ENCODE data around the gene POLR1C.
"Not testable (repeated sequence)": the region's sequence is repeated elsewhere in the genome, so short reads cannot be mapped to it uniquely, and the experiment has no call there.

Gene POLR1C

DNA sequence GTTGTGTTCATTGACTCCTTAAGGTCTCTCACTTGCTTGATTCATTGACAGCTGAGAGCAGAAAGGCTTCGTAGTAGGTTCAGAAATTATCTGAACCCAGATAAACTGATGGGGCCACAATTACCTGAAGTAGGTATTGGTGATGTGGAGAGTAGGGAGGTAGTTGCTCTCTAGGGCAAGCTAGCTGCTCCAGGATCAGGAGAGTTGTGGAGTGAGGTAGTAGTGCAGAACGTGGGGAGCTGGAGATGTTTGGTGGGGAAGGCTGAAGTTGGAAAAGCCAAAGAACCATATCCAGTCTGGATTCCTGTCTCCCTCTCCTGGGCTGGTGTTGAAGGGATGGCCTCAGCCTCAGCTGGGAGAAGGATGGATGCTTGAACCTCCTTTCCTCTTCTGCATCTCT, 23.7 kb upstream of the POLR1C start:
- DNase-seq (ENCODE audit: low read depth): no peak

DNA sequence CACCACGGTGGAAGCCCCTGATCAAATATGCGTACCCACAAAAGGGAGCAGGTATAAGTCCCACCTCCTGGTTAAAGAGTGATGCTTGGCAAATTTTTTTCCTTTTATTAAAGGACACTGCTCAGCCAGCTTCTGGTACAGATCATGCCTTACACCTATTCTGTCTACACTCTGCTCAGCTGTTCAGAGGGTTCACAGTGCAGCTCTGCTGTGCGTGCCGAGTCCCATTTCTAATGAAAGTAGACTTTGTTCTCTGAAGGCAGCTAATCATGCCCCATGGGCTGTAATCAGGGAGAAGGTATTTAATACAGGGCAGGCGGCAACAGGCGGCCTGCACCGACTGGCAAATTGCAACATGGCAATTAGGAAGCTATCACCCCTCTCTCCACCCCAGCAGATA, 23.1 kb upstream of the POLR1C start:
- no peak for DNase-seq (ENCODE audit: low read depth)

DNA sequence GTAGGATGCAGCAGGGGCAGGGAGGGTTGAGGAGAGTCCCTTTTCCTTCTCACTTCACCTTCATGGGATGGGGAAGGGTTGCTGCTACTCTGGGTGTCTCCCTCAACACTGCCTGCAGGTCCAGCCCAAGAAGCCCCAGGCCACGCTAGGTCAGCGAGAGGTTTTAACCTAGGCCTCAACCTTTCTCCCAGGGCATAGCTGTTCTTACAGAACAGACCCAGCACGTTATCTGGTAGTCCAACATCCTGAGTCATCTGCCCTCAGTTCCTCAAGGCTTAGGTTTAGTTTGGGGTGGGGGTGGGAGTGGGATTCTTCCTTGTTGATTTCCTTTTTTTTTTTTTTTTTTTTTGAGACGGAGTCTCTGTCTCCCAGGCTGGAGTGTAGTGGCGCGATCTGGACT, 22.6 kb upstream of the POLR1C start:
- DNase-seq (ENCODE audit: low read depth): no peak

DNA sequence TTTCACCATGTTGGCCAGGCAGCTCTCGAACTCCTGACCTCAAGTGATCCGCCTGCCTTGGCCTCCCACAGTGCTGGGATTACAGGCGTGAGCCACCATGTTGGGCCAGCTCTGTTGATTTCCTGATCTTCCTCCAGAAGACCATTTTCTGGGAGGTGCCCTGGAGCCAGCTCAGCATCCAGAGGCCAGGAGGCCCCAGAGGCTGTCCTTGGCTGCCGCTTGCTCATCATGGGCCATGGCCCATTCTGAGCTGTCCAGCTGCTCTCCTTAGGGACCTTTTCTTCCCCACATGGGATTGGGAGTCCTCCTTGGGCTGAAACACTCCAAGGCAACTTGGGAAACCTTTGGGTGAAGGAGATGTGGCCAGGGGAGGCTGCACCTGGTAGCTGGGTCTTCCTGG, 22.1 kb upstream of the POLR1C start:
- DNase-seq (ENCODE audit: low read depth): no peak

DNA sequence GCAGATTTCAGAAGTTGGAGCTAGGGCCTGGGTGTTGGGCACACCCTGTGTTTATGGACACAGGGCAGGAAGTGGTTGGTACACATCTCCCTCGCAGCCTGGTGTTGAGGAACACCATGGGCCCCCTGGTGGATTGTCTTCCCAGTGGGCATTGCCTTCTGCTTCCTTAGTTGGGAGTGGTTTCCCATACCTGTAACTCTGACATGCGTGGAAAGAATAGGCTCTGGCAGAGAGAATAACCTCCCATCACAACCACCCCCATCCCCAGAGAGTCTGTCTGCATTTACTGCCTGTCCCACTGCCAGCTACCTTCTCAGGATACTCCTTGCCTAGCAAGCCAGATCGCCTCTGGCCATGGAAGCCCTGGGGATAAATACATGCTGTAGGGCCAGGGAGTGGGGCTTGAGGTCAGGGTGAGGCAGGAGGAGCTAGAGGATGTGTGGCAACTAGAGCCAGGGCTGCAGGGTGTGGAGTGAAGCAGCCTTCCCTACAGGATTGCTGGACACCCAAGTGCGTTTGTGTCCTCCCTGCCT, 21.4 kb upstream of the POLR1C start:
- peak; percentile 77 for DNase-seq (ENCODE audit: low read depth)

DNA sequence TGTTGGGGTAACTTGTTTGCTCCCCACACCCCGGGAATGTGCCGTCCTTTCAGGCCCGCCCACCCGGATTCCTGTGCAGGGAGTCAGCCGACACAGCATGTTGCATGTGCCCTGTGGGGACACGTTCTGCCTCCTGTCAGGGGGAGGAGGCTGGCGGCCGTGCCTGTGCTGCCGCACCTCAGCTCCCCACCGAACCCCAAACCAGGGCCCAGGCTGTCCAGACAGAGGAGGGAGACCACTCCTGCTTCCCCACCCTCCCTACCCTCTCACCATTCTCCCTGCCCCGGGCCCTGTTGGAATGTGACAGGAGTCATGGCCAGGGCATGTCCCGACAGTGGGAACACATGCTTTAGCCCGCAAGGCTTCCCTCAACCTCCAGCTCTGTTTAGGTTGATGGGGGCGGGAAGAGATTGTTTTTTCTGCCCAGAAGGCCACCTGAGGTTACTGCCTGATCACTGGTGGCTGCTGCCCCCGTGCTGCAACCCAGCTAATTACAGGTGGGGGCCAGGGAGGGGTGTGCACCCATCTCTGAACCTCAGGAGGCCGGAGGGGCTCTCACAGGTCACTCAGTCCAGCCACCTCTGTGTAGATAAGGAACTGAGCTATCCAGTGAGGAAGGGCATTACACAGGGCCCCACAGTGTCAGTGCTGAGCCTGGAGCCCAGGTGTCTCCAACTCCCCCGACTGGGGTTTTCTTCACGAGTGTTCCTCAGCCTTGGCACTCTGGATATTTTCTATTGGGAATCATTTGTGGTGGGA, 20.3 kb upstream of the POLR1C start:
- DNase-seq (ENCODE audit: low read depth): peak; percentile 89

DNA sequence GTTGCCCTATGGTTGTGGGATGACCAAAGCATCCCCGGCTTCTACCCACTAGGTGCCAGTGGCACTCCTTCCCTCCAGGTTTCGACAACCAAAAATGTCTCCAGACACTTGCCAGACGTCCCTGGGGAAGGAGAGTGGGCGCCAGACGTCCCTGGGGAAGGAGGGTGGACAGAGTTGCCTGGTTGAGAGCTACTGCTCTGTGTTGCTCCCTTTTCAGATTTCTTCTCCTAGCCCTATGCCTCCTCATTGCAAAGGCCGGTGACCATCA, 19.8 kb upstream of the POLR1C start:
- DNase-seq (ENCODE audit: low read depth): no peak

DNA sequence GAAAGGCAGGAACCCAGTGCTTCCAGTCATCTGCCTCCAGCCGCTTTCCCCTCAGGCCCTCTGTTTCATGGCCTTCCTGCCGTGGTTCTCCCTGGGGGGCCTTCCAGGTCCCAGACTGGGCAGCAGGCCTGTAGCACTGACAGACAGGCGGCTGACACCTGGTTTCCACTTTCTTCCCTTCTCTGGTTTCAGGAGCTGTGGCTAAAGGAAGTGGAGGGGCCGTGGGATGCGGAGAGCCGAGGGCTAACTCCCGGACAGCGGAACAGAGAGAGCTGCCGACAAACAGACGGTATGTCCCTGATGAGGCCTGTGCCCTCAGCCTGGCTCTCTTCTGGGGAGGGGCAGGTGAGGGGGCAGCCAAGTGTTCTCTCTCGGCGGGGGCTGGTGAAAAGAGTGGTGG, 19.2 kb upstream of the POLR1C start:
- DNase-seq (ENCODE audit: low read depth): no peak

DNA sequence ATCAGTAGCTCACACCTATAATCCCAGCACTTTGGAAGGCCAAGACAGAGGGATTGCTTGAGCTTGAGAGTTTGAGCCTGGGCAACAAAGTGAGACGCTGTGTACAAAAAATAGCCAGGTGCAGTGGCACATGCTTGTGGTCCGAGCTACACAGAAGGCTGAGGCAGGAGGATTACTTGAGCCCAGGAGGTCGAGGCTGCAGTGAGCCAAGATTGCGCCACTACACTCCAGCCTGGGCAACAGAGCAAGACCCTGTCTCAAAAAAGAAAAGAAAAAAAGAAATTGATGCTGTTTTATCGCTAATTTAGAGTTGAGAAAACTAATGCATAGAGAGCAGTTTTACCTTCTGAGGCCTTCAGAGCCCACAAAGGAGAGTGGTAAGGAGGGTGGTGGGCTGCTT, 18.6 kb upstream of the POLR1C start:
- not testable (repeated sequence) for DNase-seq (ENCODE audit: low read depth)

DNA sequence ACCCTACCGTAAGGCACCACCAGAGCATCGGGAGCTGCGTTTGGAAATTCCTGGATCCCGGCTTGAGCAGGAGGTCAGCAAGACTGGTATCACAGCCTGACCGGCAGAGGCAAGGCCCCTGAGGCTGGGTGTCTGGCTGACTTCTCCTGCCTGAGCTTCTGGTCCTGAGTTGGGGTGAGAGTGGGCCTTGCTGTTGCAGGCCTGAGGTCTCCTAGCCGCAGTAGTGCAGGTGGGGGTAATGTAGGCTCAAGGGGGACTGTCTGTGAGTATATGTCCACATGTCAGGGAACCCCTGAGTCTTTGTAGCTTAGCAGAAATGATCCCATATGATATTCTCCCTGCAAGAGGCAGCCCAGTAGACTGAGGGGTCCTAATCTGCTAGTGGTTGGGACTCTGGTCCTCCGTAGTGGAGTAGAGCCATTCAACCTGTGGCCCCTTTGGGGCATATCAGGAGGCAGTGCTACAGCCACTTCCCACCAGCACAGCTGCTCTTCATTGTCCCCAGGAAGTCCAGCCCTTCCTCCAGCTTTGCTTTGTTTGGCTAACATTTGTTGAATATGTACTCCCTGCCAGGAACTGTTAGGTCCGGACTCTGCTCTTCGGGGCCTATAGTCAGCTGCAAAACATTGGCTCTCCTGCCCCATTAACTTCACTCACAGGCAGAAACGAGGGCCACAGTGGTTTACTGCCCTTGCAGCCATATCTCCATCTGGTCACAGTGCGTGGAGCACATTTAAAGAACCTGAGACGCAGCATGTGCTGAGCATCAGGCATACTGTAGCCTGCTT, 17.7 kb upstream of the POLR1C start:
- no peak for DNase-seq (ENCODE audit: low read depth)

DNA sequence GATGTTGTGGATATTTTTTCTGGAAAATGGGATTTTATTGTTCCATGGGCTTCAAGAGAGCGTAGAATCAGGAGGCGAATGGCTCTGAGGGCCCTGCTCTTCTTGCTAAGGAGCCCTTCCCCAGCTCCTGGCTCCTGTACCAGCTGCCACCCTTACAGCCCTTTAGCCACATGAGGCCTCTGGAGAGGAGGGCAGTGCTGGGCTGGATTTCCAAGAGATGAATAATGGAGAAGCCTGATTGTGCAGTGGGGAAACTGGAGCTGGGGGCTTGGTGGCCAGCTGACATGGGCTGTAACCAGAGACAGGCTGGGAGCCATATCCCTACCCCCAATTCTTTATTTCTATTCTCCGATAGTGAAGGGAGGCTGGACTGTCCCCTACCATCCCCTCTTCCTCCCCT, 16.0 kb upstream of the POLR1C start:
- no peak for DNase-seq (ENCODE audit: low read depth)

DNA sequence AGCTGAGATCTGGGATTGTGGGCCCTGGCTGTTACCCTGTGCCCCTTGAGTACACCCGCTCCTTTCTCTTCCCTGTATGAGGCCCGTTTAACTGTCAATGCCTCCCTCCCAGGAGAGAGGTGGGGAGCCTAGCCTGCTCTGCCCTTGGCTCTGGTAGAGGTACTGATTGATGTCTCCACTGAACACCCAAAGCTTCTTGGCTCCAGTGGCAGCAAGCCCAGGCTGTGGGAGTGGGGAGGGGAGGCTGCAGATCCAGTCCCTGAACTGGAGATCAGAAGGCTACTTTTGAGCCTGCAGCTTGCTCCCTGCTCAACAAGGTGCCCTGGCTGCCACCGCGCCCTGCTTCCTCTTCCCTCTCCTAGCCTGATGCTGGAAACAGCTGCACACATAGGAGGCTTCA, 14.2 kb upstream of the POLR1C start:
- no peak for DNase-seq (ENCODE audit: low read depth)

DNA sequence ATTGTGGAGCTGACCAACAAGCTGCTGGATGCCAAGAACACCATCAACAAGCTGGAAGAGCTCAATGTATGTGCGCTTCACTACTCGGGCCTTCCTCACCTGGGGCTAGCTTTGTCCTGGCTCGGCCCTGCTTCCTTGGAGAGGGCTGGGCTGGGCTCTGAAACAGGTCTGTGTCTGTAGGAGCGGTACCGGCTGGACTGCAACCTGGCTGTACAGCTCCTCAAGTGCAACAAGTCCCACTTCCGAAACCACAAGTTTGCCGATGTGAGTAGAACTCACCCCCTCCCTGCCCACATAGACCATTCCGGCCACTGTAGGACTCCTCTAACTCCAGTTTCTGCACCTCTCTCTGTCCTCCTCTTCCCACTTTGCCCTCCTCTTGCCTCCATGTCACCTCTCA, 13.4 kb upstream of the POLR1C start:
- no peak for DNase-seq (ENCODE audit: low read depth)

DNA sequence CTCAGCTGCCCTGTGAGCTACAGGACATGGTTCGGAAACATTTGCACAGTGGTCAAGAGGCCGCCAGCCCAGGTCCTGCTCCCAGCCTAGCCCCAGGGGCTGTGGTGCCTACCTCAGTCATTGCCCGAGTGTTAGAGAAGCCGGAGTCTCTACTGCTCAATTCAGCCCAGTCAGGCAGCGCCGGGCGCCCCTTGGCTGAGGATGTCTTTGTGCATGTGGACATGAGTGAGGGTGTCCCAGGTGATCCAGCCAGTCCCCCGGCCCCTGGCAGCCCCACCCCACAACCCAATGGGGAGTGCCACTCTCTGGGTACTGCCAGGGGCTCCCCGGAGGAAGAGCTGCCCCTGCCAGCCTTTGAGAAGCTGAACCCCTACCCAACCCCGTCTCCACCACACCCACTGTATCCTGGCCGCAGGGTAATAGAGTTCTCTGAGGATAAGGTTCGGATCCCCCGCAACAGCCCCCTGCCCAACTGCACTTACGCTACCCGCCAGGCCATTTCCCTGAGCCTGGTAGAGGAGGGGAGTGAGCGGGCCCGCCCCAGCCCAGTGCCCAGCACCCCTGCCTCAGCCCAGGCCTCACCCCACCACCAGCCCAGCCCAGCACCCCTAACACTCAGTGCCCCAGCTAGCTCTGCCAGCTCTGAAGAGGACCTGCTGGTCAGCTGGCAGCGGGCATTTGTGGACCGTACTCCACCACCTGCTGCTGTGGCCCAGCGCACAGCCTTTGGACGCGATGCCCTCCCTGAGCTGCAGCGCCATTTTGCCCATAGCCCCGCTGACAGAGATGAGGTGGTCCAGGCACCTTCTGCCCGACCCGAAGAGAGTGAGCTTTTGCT, 11.9 kb upstream of the POLR1C start:
- no peak for DNase-seq (ENCODE audit: low read depth)

DNA sequence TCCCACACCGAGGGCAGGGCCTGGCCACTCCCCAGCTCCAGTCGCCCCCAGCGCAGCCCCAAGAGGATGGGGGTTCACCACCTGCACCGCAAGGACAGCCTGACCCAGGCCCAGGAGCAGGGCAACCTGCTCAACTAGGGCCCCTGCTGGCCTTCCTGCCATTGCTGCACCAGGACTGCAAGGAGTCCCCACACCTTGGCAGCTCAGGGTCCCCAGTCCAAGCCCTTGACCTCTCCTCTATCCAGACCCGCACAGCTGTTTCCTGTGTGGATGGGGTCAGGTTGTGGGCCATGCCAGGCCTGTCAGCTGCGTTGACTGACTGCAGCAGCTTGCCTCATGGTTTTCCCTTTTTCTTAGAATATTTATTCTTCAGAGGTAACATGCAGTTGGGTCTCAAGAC, 11.2 kb upstream of the POLR1C start:
- DNase-seq (ENCODE audit: low read depth): no peak

DNA sequence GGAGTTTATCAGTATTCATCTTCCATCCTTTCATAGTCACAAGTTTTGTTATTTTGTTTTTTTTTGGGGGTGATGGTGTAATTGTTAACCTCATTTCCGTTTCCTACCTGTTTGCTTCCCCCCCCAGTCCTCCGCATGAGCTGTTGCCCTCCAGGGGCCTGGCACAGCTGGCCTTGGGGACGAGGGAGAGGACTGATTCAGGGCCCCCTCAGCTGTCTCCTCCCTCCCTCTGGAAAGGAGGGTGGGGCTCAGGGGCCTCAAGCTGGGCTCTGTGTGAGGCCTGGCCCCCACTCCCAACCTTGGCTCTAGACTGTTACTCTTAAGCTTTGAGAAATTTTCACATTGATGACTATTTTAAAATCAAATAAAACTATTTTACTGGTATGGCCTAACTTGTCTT, 10.7 kb upstream of the POLR1C start:
- DNase-seq (ENCODE audit: low read depth): no peak

DNA sequence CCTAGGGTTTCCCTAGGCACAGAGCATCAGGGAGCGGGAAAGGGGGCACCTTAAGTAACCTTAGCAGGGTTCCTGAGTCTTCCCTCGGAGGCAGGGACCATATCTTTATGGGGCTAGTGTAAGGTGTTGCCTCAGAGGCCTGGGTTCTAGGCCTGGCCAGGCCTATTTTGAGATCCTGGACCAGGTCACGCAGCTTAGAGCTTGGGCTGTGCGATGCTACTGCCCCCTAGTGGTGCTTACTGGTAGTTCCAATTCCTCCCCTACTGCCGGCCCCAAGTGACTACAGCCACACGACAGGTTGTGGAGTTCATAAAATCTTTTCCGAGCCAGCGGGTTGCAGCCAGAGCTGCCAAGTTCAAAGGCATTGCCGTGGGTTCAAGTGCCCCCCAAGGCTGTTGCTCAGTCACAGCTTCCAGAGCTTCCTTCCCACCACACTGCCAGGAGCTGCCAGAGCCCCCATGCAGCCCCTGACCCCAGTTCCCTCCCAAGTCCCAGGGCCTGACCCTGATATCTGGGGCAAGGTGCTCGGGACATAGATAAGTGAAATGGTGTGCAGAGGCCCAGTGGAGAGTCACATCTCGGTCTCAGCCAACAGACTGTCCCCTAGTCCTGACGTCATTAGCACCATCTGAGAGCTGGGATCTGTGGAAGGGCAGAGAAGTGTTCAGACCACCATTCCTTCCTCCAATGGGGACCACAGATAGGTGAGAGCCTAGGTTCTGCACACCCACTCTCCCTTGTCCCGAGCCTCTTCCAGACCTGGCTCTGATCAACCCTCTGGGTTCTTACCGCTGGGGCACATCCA, 10.0 kb upstream of the POLR1C start:
- DNase-seq (ENCODE audit: low read depth): peak; percentile 84

DNA sequence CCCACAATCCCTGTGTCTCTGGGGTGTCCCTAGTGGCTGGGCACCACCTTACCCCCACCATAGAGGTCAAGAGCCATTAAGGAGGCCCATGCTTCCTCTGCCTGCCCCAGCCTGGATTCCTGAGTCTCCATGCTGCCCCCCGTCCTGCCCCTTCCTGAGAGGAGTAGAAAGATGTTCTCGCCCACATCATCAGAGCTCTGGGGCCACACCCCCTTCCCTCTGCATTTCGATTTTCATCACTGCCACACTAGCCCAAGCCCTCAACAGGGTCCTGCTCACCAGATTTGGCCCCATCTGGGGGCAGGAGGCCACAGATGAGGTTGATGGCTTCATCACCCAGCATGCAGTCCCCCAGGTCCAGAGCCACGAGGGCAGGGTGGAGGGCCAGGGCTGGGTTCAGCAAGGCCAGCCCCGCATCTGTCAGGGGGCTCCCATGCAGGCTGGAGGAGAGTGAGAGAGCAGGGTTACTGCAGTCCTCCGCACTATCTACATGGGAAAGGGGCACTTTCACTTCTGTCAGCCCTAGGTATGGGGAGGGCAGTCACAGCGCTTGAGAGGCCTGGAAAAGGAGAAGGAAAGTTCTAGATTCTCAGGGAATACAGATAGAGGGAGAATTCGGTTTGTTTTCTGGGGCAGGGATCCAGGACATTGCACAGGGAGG, 8.3 kb upstream of the POLR1C start:
- DNase-seq (ENCODE audit: low read depth): no peak

DNA sequence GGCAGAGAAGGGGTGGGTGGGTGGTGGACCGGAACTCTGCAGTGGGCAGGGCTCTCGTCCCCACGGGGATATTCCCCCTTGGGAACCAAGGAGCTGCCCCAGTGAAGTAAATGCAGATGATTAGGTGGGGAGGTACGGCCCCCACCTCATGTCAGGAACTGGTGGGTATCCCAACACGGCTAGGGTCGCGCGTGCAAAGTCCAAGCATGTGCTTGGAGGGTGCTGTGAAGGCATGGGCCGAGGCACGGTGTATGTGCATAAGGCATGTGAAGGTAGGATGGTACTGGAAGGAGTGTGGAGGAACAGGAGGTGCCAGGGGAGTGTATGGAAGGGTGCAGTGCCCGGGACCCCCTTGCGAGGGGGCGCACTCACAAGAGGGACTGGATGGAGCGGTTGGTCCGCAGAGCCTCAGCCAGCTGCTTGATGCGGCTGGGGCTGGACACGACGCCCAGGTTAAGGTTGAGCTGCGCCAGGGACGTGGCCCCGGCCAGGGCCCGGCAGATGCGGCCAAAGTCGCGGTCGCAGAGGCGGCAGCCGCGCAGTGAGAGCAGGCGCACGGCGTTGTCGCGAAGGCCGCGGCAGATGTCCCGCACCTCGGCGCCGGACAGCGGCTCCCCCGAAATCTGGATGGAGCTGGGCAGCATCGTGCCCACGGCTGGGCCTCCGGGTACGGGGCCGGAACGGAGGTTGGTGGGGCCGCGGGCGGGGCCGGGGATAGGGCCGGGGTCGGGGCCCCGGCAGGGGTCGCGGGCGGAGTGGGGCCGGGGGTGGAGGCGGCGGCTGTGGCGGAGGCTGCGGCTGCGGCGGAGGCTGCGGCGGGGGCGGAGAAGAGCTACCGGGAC, 7.5 kb upstream of the POLR1C start:
- peak; percentile 29 for DNase-seq (ENCODE audit: low read depth)

Data from ELR (cell line).